Upper lobe of right lung (tissue), 1 donor: ENCODE results near the gene SLC45A2. TPM values are rescaled to one million over a fixed set of nuclear protein-coding genes. Genes with fewer than 3 reads are reported as not detected.

Source experiments
- ATAC-seq: fragments of 200-7000 bp; cut with Tn5 transposase; one replicate; pipeline ENCODE4 v1.9.1; 2020; ENCODE audit warnings: mild to moderate bottlenecking, moderate library complexity
- DNase-seq: peaks from one replicate; pipeline ENCODE4 v3.0.0-alpha.2; 2020
- H3K27ac ChIP-seq: fragments of 200-600 bp; one replicate; pipeline ENCODE4 v1.8.0; 2022
- H3K27me3 ChIP-seq: fragments of 200-600 bp; one replicate; pipeline ENCODE4 v1.8.0; 2022; ENCODE audit warnings: mild to moderate bottlenecking
- H3K36me3 ChIP-seq: fragments of 200-600 bp; one replicate; pipeline ENCODE4 v1.8.0; 2022
- H3K4me1 ChIP-seq: fragments of 200-600 bp; one replicate; pipeline ENCODE4 v1.8.0; 2022
- H3K4me3 ChIP-seq: fragments of 200-600 bp; one replicate; pipeline ENCODE4 v1.8.0; 2022; ENCODE audit warnings: mild to moderate bottlenecking
- H3K9me3 ChIP-seq: fragments of 200-600 bp; one replicate; pipeline ENCODE4 v1.8.0; 2022
- CTCF ChIP-seq: fragments of 200-600 bp; IDR thresholded peaks from one replicate; pipeline ENCODE4 v1.8.0; 2022; ENCODE audit warnings: antibody characterized with exemption
- intact Hi-C: fragments of 100-400 bp; cut with DNase I; formaldehyde crosslinking; loops from one replicate; pipeline ENCODE4 v1.11.0; 2022
- total RNA-seq: library from RNA; stranded (reverse); fragmentation: NEBNext Ultra II Directional; extraction: Animal tissue kit (Norgen Biotek cat#: 25700); gene quantifications from one replicate; pipeline ENCODE4 v1.2.1, GENCODE V29; 2021
- donor health status: DM: no; HTN: yes; CAD: no; lungs with severe emphysema.

Gene SLC45A2
- total RNA-seq, 1 donor from 2014 or later: not detected

- no peak for ATAC-seq
- Histone ChIP-seq H3K27me3 (no peaks in the 10 kb centered on the region), H3K4me3 (no peak overlapping the region), H3K27ac (no peak overlapping the region), H3K9me3 (no peaks in the 10 kb centered on the region), H3K4me1 (peaks cover 5% of the 10 kb centered on the region), H3K36me3 (peaks cover 34% of the 10 kb centered on the region)
- TF ChIP-seq CTCF: no peak
- no peak for DNase-seq
- intact Hi-C loops: no loop called here
Observed at GRCh38 chr5:33999978-34000377, 15.5 kb upstream of the SLC45A2 start.

GRCh38 chr5:33997331-33997983, 13.0 kb upstream of the SLC45A2 start:
- ATAC-seq (peak; percentile 88), DNase-seq (peak; percentile 70)
- Histone ChIP-seq H3K4me3 (no peak overlapping the region), H3K4me1 (peaks cover 5% of the 10 kb centered on the region), H3K36me3 (peaks cover 22% of the 10 kb centered on the region), H3K27ac (peak overlapping the region; percentile 8), H3K9me3 (no peaks in the 10 kb centered on the region), H3K27me3 (no peaks in the 10 kb centered on the region)
- peak; percentile 67 for TF ChIP-seq CTCF
- intact Hi-C loops: no loop called here

GRCh38 chr5:33995865-33996264, 11.4 kb upstream of the SLC45A2 start:
- Histone ChIP-seq H3K36me3 (peaks cover 21% of the 10 kb centered on the region), H3K4me3 (no peak overlapping the region), H3K27ac (no peak overlapping the region), H3K9me3 (no peaks in the 10 kb centered on the region), H3K27me3 (no peaks in the 10 kb centered on the region), H3K4me1 (peaks cover 5% of the 10 kb centered on the region)
- DNase-seq (no peak), ATAC-seq (no peak)
- no peak for TF ChIP-seq CTCF
- intact Hi-C loops: no loop called here

GRCh38 chr5:33994845-33995244, 10.4 kb upstream of the SLC45A2 start:
- peaks cover 21% of the 10 kb centered on the region for H3K36me3 ChIP-seq
- peaks cover 5% of the 10 kb centered on the region for H3K4me1 ChIP-seq
- no peak for TF ChIP-seq CTCF
- no peak overlapping the region for H3K27ac ChIP-seq
- no peak for DNase-seq
- no peak for ATAC-seq
- intact Hi-C loops: no loop called here
- no peaks in the 10 kb centered on the region for H3K9me3 ChIP-seq
- no peak overlapping the region for H3K4me3 ChIP-seq
- H3K27me3 ChIP-seq: no peaks in the 10 kb centered on the region

- ATAC-seq (no peak), DNase-seq (no peak)
- H3K4me3 ChIP-seq: no peak overlapping the region
- H3K27ac ChIP-seq: no peak overlapping the region
- peaks cover 5% of the 10 kb centered on the region for H3K4me1 ChIP-seq
- H3K27me3 ChIP-seq: no peaks in the 10 kb centered on the region
- intact Hi-C loops: no loop called here
- no peak for TF ChIP-seq CTCF
- no peaks in the 10 kb centered on the region for H3K9me3 ChIP-seq
- H3K36me3 ChIP-seq: peaks cover 27% of the 10 kb centered on the region
Observed at GRCh38 chr5:33992864-33993263, 8.4 kb upstream of the SLC45A2 start.

GRCh38 chr5:33985447-33985846, 954 bp upstream of the SLC45A2 start:
- intact Hi-C loops: no loop called here
- Histone ChIP-seq H3K27ac (no peak overlapping the region), H3K4me3 (no peak overlapping the region), H3K4me1 (no peaks in the 10 kb centered on the region), H3K9me3 (no peaks in the 10 kb centered on the region), H3K27me3 (no peaks in the 10 kb centered on the region), H3K36me3 (peaks cover 17% of the 10 kb centered on the region)
- DNase-seq (no peak), ATAC-seq (no peak)
- no peak for TF ChIP-seq CTCF
